Activated CD8-positive, alpha-beta memory T cell treated with anti-CD3 and anti-CD28 coated beads, Interleukin-2, amount 50 U/mL, for 24 hours (primary cell): Measurements from ENCODE around the gene CIITA.

Source experiments
- DNase-seq: peaks from one replicate; pipeline ENCODE4 v3.0.0-alpha.2; 2020; ENCODE audit errors: extremely low read depth

The CIITA gene

GRCh38 chr16:10978871-10979446, 102.0 kb downstream of the CIITA start:
- DNase-seq, result no peak

- DNase-seq, result no peak
Measured at GRCh38 chr16:10979717-10980601, 103.0 kb downstream of the CIITA start.

- no peak for DNase-seq
Measured at GRCh38 chr16:10980813-10981212, 103.8 kb downstream of the CIITA start.

- no peak for DNase-seq
Measured at GRCh38 chr16:10981697-10982216, 104.8 kb downstream of the CIITA start.

GRCh38 chr16:10982465-10983150, 105.6 kb downstream of the CIITA start:
- no peak for DNase-seq

- no peak for DNase-seq
Measured at GRCh38 chr16:10983159-10983558, 106.2 kb downstream of the CIITA start.

- DNase-seq, result no peak
Measured at GRCh38 chr16:10984509-10984908, 107.5 kb downstream of the CIITA start.
